Measurements from ENCODE around the gene GNAI3.

- TF ChIP-seq REST (IDR thresholded peaks at IDR 0.05; ENCODE audit: low read depth, low read length), result no peak
- no peak for TF ChIP-seq CTCF (IDR thresholded peaks at IDR 0.05 in 2 of 3, conservative IDR thresholded peaks at IDR 0.05 in 1 of 3; ENCODE audit: control insufficient read depth in 2 of 3, extremely low read depth in 1 of 3, insufficient read depth in 1 of 3, low read depth in 3 of 3, low read length in 3 of 3)
- TF ChIP-seq POLR2A (IDR thresholded peaks at IDR 0.05; ENCODE audit: low read depth, low read length), result no peak
- TF ChIP-seq SMC3 (IDR thresholded peaks at IDR 0.05; ENCODE audit: borderline replicate concordance, low read length), result no peak
Observed at GRCh38 chr1:109659997-109660690, 111.7 kb downstream of the GNAI3 start.
